HEK293 (cell line): ENCODE data around the gene TNXB.
A peak's percentile ranks its signal among the peaks of the same experiment; 100 is the strongest.

ENCODE experiments used
- CTCF ChIA-PET: fragments of 350-600 bp; formaldehyde crosslinking; extraction: SDS; loops from one replicate; lab custom pipeline; 2021; ENCODE audit warnings: antibody characterized with exemption; lab: Yijun Ruan, JAX
- POLR2A ChIA-PET: fragments of 300-600 bp; formaldehyde crosslinking; extraction: SDS; loops from one replicate; lab custom pipeline; 2020; ENCODE audit warnings: antibody characterized with exemption, inconsistent platforms; lab: Yijun Ruan, JAX
- H3K27ac ChIP-seq: fragments of 200-500 bp; sonication (Bioruptor generic); 2 replicates; pipeline ENCODE4 v1.5.1; 2014; ENCODE audit warnings: low read depth, low read length, control low read depth, inconsistent platforms; ENCODE audit errors: extremely low read depth
- H3K36me3 ChIP-seq, 2 experiments: fragments of 200-500 bp in 1 of 2; sonication (Bioruptor generic) in 1 of 2; 1 replicate in 1 of 2; 2 replicates in 1 of 2; pipeline ENCODE4 v1.5.1; 2014 to 2017; ENCODE audit warnings: inconsistent platforms in 2 of 2, low read length in 2 of 2; ENCODE audit not compliant: control insufficient read depth in 2 of 2, insufficient read depth in 1 of 2
- H3K4me1 ChIP-seq: fragments of 200-500 bp; sonication (Bioruptor generic); 2 replicates; pipeline ENCODE4 v1.5.1; 2014; ENCODE audit warnings: mild to moderate bottlenecking, low read length, inconsistent platforms; ENCODE audit not compliant: control insufficient read depth, insufficient read depth
- H3K4me3 ChIP-seq: 2 replicates; pipeline ENCODE4 v1.5.1; 2011; ENCODE audit warnings: low read depth, mild to moderate bottlenecking, control low read depth, low read length, moderate library complexity
- H3K9me3 ChIP-seq: fragments of 200-500 bp; sonication (Bioruptor generic); 2 replicates; pipeline ENCODE4 v1.5.1; 2014; ENCODE audit warnings: low read depth, low read length, inconsistent platforms; ENCODE audit not compliant: control insufficient read depth, insufficient read depth
- BCL11B ChIP-seq: fragments of 450-650 bp; formaldehyde crosslinking; IDR thresholded peaks from 2 replicates; pipeline ENCODE4 v1.5.1; 2016; ENCODE audit warnings: low read depth, missing biosample characterization, missing genetic modification characterization
- GLIS1 ChIP-seq: fragments of 450-650 bp; formaldehyde crosslinking; IDR thresholded peaks from 2 replicates; pipeline ENCODE4 v1.5.1; 2016; ENCODE audit warnings: missing biosample characterization, missing genetic modification characterization
- HOXC10 ChIP-seq: sonication (generic); formaldehyde crosslinking; IDR thresholded peaks from 2 replicates; pipeline ENCODE4 v1.8.1; 2023; ENCODE audit warnings: mild to moderate bottlenecking, missing genetic modification reagents
- PRDM1 ChIP-seq: fragments of 450-650 bp; formaldehyde crosslinking; IDR thresholded peaks from 2 replicates; pipeline ENCODE4; 2016; ENCODE audit warnings: missing biosample characterization, missing genetic modification characterization
- SALL2 ChIP-seq: fragments of 450-650 bp; formaldehyde crosslinking; IDR thresholded peaks from 2 replicates; pipeline ENCODE4 v1.5.0; 2017; ENCODE audit warnings: missing biosample characterization, mild to moderate bottlenecking, missing genetic modification characterization, borderline replicate concordance
- SCRT1 ChIP-seq: fragments of 450-650 bp; formaldehyde crosslinking; IDR thresholded peaks from 2 replicates; pipeline ENCODE4 v1.5.1; 2016; ENCODE audit warnings: missing biosample characterization, missing genetic modification characterization, borderline replicate concordance
- ZBTB7A ChIP-seq: fragments of 450-650 bp; formaldehyde crosslinking; IDR thresholded peaks from 2 replicates; pipeline ENCODE4 v1.5.1; 2016; ENCODE audit warnings: low read depth, missing biosample characterization, missing genetic modification characterization
- ZFP3 ChIP-seq: fragments of 450-650 bp; formaldehyde crosslinking; IDR thresholded peaks from 2 replicates; pipeline ENCODE4 v1.5.1; 2016; ENCODE audit warnings: low read depth, missing biosample characterization, missing genetic modification characterization
- ZNF114 ChIP-seq: fragments of 450-650 bp; formaldehyde crosslinking; IDR thresholded peaks from 2 replicates; pipeline ENCODE4 v1.5.0; 2017; ENCODE audit warnings: missing biosample characterization, missing genetic modification characterization
- ZNF274 ChIP-seq, 2 experiments: fragments of 200-500 bp in 1 of 2; fragments of 450-650 bp in 1 of 2; sonication (Bioruptor generic) in 1 of 2; formaldehyde crosslinking in 1 of 2; IDR thresholded peaks; 2 replicates each; pipeline versions ENCODE4 v1.5.1 to v1.6.1; 2014 to 2016; ENCODE audit warnings: borderline replicate concordance in 1 of 2, inconsistent platforms in 1 of 2, low read length in 1 of 2, missing biosample characterization in 1 of 2, missing genetic modification characterization in 1 of 2
- ZNF335 ChIP-seq: fragments of 450-650 bp; formaldehyde crosslinking; conservative IDR thresholded peaks from 2 replicates; pipeline ENCODE4 v1.5.1; 2016; ENCODE audit warnings: missing biosample characterization, missing genetic modification characterization
- ZNF354C ChIP-seq: fragments of 450-650 bp; formaldehyde crosslinking; IDR thresholded peaks from 2 replicates; pipeline ENCODE4 v1.5.1; 2016; ENCODE audit warnings: missing biosample characterization, missing genetic modification characterization, low read depth, borderline replicate concordance
- ZNF391 ChIP-seq: fragments of 450-650 bp; formaldehyde crosslinking; IDR thresholded peaks from 2 replicates; pipeline ENCODE4 v1.5.1; 2016; ENCODE audit warnings: low read depth, missing biosample characterization, missing genetic modification characterization, borderline replicate concordance
- ZNF514 ChIP-seq: fragments of 450-650 bp; formaldehyde crosslinking; IDR thresholded peaks from 2 replicates; pipeline ENCODE4 v1.5.1; 2016; ENCODE audit warnings: missing biosample characterization, missing genetic modification characterization
- ZNF624 ChIP-seq: fragments of 450-650 bp; formaldehyde crosslinking; IDR thresholded peaks from 2 replicates; pipeline ENCODE4 v1.5.1; 2017; ENCODE audit warnings: missing biosample characterization, missing genetic modification characterization
- ZNF670 ChIP-seq: fragments of 450-650 bp; formaldehyde crosslinking; IDR thresholded peaks from 2 replicates; pipeline ENCODE4 v1.5.1; 2016; ENCODE audit warnings: missing biosample characterization, missing genetic modification characterization, low read depth
- ZNF701 ChIP-seq: fragments of 450-650 bp; formaldehyde crosslinking; IDR thresholded peaks from 2 replicates; pipeline ENCODE4 v1.5.1; 2016; ENCODE audit warnings: missing biosample characterization, missing genetic modification characterization
- ZNF830 ChIP-seq: fragments of 450-650 bp; IDR thresholded peaks from 2 replicates; pipeline ENCODE4 v1.5.0; 2018; ENCODE audit warnings: missing biosample characterization, missing genetic modification characterization, low read depth, mild to moderate bottlenecking, moderate library complexity
- ZSCAN23 ChIP-seq: fragments of 450-650 bp; formaldehyde crosslinking; IDR thresholded peaks from 2 replicates; pipeline ENCODE4 v1.5.1; 2016; ENCODE audit warnings: missing biosample characterization, missing genetic modification characterization
- ZSCAN30 ChIP-seq: fragments of 450-650 bp; IDR thresholded peaks from 2 replicates; pipeline ENCODE4 v1.5.1; 2018; ENCODE audit warnings: missing biosample characterization, mild to moderate bottlenecking, missing genetic modification characterization, moderate library complexity
- ZSCAN4 ChIP-seq: fragments of 450-650 bp; formaldehyde crosslinking; IDR thresholded peaks from 2 replicates; pipeline ENCODE4 v1.5.1; 2017; ENCODE audit warnings: missing biosample characterization, missing genetic modification characterization
- TF ChIP-seq, protein P1 (sequence below): fragments of 450-650 bp; formaldehyde crosslinking; IDR thresholded peaks from 2 replicates; pipeline ENCODE4 v1.5.1; 2016; ENCODE audit warnings: missing biosample characterization, missing genetic modification characterization
- TF ChIP-seq, protein P2 (sequence below): fragments of 450-650 bp; formaldehyde crosslinking; IDR thresholded peaks from 2 replicates; pipeline ENCODE4 v1.5.1; 2017; ENCODE audit warnings: missing biosample characterization, missing genetic modification characterization
- TF ChIP-seq, protein P3 (sequence below): fragments of 450-650 bp; formaldehyde crosslinking; IDR thresholded peaks from 2 replicates; pipeline ENCODE4 v1.5.1; 2016; ENCODE audit warnings: missing biosample characterization, missing genetic modification characterization, borderline replicate concordance
- TF ChIP-seq, protein P4 (sequence below): fragments of 450-650 bp; formaldehyde crosslinking; IDR thresholded peaks from 2 replicates; pipeline ENCODE4 v1.5.1; 2016; ENCODE audit warnings: missing biosample characterization, missing genetic modification characterization

TNXB gene

GRCh38 chr6:32128751-32129296 is 19.7 kb upstream of the TNXB start:
- Histone ChIP-seq H3K27ac (peak overlapping the region; percentile 16; the same call in 1 of the 2 replicates), H3K4me1 (peaks cover 13% of the 10 kb centered on the region), H3K4me3 (no peak overlapping the region)
- POLR2A ChIA-PET = interaction anchor here (0.7 to 4.2 kb wide), 22 partner anchors 10 to 844 kb away, joined by 3 to 38 read pairs (median 6); partner anchors contain the start of genes AGPAT1, DDX39B, EGFL8 and HSPA1B
- CTCF ChIA-PET = interaction anchor here (0.6 to 5.6 kb wide), 9 partner anchors 11 to 81 kb away, joined by 3 to 65 read pairs (median 5); no protein-coding TSS in a partner anchor
- TF ChIP-seq GLIS1 (tag by site-specific recombination) (no peak), ZNF114 (tag by site-specific recombination) (no peak), BCL11B (tag by site-specific recombination) (no peak), ZNF274 (IDR thresholded peaks at IDR 0.05; ENCODE audit: low read length) (no peak), ZNF274 (tag by site-specific recombination; IDR thresholded peaks at IDR 0.05; ENCODE audit: borderline replicate concordance) (no peak), SALL2 (tag by site-specific recombination) (no peak), SCRT1 (tag by site-specific recombination) (no peak), ZSCAN30 (tag by site-specific recombination) (no peak), ZNF830 (tag by site-specific recombination) (no peak), ZNF354C (no peak), ZNF701 (no peak), PRDM1 (no peak), ZNF670 (tag by site-specific recombination) (no peak)
- TF ChIP-seq, all 188 proteins: peak for 0
- Histone ChIP-seq H3K9me3 (no peaks in the 10 kb centered on the region), H3K36me3 (peaks cover 14 to 26% of the 10 kb centered on the region in 2 experiments; a peak in 2 of 3 replicates)

- Histone ChIP-seq H3K9me3 (no peaks in the 10 kb centered on the region), H3K36me3 (peaks cover 22 to 35% of the 10 kb centered on the region in 2 experiments; a peak in 2 of 3 replicates), H3K4me1 (peaks cover 13% of the 10 kb centered on the region), H3K27ac (peak within 1 kb of the TSS; percentile 84), H3K4me3 (peak within 1 kb of the TSS; percentile 80)
- ChIA-PET CTCF (interaction anchor here (0.6 to 5.6 kb wide), 8 partner anchors 10 to 858 kb away, joined by 3 to 65 read pairs (median 4); no protein-coding TSS in a partner anchor), POLR2A (interaction anchor here (0.5 to 4.2 kb wide), 27 partner anchors 9 to 967 kb away, joined by 3 to 38 read pairs (median 4); partner anchors contain the start of genes AGPAT1, DDX39B, EGFL8 and HSPA1B)
- no peak for TF ChIP-seq ZSCAN23 (tag by site-specific recombination)
- no peak for TF ChIP-seq ZBTB7A (tag by site-specific recombination)
- TF ChIP-seq, protein P1, sequence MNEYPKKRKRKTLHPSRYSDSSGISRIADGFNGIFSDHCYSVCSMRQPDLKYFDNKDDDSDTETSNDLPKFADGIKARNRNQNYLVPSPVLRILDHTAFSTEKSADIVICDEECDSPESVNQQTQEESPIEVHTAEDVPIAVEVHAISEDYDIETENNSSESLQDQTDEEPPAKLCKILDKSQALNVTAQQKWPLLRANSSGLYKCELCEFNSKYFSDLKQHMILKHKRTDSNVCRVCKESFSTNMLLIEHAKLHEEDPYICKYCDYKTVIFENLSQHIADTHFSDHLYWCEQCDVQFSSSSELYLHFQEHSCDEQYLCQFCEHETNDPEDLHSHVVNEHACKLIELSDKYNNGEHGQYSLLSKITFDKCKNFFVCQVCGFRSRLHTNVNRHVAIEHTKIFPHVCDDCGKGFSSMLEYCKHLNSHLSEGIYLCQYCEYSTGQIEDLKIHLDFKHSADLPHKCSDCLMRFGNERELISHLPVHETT (tag by site-specific recombination) = no peak
- TF ChIP-seq ZFP3 = no peak
- TF ChIP-seq ZNF670 (tag by site-specific recombination) = no peak
- TF ChIP-seq ZNF701 = no peak
- TF ChIP-seq ZNF624 (tag by site-specific recombination) = no peak
- TF ChIP-seq ZNF335 (tag by site-specific recombination) = peak; percentile 80
- TF ChIP-seq, protein P2, sequence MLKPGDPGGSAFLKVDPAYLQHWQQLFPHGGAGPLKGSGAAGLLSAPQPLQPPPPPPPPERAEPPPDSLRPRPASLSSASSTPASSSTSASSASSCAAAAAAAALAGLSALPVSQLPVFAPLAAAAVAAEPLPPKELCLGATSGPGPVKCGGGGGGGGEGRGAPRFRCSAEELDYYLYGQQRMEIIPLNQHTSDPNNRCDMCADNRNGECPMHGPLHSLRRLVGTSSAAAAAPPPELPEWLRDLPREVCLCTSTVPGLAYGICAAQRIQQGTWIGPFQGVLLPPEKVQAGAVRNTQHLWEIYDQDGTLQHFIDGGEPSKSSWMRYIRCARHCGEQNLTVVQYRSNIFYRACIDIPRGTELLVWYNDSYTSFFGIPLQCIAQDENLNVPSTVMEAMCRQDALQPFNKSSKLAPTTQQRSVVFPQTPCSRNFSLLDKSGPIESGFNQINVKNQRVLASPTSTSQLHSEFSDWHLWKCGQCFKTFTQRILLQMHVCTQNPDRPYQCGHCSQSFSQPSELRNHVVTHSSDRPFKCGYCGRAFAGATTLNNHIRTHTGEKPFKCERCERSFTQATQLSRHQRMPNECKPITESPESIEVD (tag by site-specific recombination) = no peak
- TF ChIP-seq, protein P3, sequence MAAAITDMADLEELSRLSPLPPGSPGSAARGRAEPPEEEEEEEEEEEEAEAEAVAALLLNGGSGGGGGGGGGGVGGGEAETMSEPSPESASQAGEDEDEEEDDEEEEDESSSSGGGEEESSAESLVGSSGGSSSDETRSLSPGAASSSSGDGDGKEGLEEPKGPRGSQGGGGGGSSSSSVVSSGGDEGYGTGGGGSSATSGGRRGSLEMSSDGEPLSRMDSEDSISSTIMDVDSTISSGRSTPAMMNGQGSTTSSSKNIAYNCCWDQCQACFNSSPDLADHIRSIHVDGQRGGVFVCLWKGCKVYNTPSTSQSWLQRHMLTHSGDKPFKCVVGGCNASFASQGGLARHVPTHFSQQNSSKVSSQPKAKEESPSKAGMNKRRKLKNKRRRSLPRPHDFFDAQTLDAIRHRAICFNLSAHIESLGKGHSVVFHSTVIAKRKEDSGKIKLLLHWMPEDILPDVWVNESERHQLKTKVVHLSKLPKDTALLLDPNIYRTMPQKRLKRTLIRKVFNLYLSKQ (tag by site-specific recombination) = no peak
- no peak for TF ChIP-seq ZSCAN4
- TF ChIP-seq HOXC10 = no peak
- TF ChIP-seq, protein P4, sequence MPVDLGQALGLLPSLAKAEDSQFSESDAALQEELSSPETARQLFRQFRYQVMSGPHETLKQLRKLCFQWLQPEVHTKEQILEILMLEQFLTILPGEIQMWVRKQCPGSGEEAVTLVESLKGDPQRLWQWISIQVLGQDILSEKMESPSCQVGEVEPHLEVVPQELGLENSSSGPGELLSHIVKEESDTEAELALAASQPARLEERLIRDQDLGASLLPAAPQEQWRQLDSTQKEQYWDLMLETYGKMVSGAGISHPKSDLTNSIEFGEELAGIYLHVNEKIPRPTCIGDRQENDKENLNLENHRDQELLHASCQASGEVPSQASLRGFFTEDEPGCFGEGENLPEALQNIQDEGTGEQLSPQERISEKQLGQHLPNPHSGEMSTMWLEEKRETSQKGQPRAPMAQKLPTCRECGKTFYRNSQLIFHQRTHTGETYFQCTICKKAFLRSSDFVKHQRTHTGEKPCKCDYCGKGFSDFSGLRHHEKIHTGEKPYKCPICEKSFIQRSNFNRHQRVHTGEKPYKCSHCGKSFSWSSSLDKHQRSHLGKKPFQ (tag by site-specific recombination) = no peak
- TF ChIP-seq ZNF391 (tag by site-specific recombination) = peak; percentile 19; the same call in 1 of the 2 replicates
- no peak for TF ChIP-seq ZNF514
Observed at GRCh38 chr6:32127717-32128592, 18.8 kb upstream of the TNXB start, which contains the start of gene ATF6B. Gene ATF6B (minus strand): TSS chr6:32128246. CDS start chr6:32128207, 39 bp downstream.
